Transverse colon (tissue), 4 donors: ENCODE measurements around the gene MAN1C1.

Experiments
- CTCF ChIP-seq, 5 experiments: fragments of 200-600 bp in 3 of 5; fragments of 450-650 bp in 2 of 5; sonication (generic) in 3 of 5; IDR thresholded peaks; 1 replicate in 2 of 5; 2 replicates in 3 of 5; pipeline ENCODE4 v1.5.1; 2016 to 2017; ENCODE audit warnings: antibody characterized with exemption in 5 of 5, inconsistent platforms in 3 of 5, mild to moderate bottlenecking in 2 of 5, moderate library complexity in 1 of 5
- EP300 ChIP-seq: sonication (generic); formaldehyde crosslinking; IDR thresholded peaks from one replicate; pipeline ENCODE4 v1.6.1; 2017; ENCODE audit warnings: antibody characterized with exemption, low read depth
- POLR2A ChIP-seq: fragments of 450-650 bp; IDR thresholded peaks from one replicate; pipeline ENCODE4 v1.6.1; 2016; ENCODE audit warnings: antibody characterized with exemption, mild to moderate bottlenecking, moderate library complexity
- POLR2AphosphoS5 ChIP-seq, 3 donors: sonication (generic); formaldehyde crosslinking; IDR thresholded peaks; one replicate each; pipeline ENCODE4 v1.6.1; 2016; ENCODE audit warnings: antibody characterized with exemption in 3 of 3

GRCh38 chr1:25685938-25686665, 69.5 kb downstream of the MAN1C1 start:
- TF ChIP-seq CTCF (IDR thresholded peaks at IDR 0.05) (no peak), POLR2A (no peak), POLR2AphosphoS5 (IDR thresholded peaks at IDR 0.05) (no peak), EP300 (no peak)
